NCI-H1092 (cell line): ENCODE measurements around the gene SDK1.
"Not testable (repeated sequence)": the region's sequence is repeated elsewhere in the genome, so short reads cannot be mapped to it uniquely, and the experiment has no call there.

ENCODE experiments used
- DNase-seq: peaks from one replicate; lab custom pipeline; 2025; lab: John Stamatoyannopoulos, UW

The SDK1 gene

GRCh38 chr7:4245866-4246470, 944.9 kb downstream of the SDK1 start:
- DNase-seq = no peak

GRCh38 chr7:4246536-4246935, 945.5 kb downstream of the SDK1 start:
- DNase-seq = no peak

- no peak for DNase-seq
These were observed 946.2 kb downstream of the SDK1 start for GRCh38 chr7:4247106-4247876.

- DNase-seq = no peak
These were observed 947.2 kb downstream of the SDK1 start for GRCh38 chr7:4248295-4248694.

- DNase-seq = no peak
These were observed 948.2 kb downstream of the SDK1 start for GRCh38 chr7:4249241-4249640.

- no peak for DNase-seq
These were observed 954.3 kb downstream of the SDK1 start for GRCh38 chr7:4255336-4255735.

GRCh38 chr7:4256286-4256685, 955.2 kb downstream of the SDK1 start:
- no peak for DNase-seq

- DNase-seq = no peak
These were observed 956.4 kb downstream of the SDK1 start for GRCh38 chr7:4257146-4258111.

GRCh38 chr7:4260116-4260515, 959.1 kb downstream of the SDK1 start:
- not testable (repeated sequence) for DNase-seq

GRCh38 chr7:4260867-4261600, 960.0 kb downstream of the SDK1 start:
- peak; percentile 35 for DNase-seq

GRCh38 chr7:4261601-4261960, 960.5 kb downstream of the SDK1 start:
- no peak for DNase-seq

GRCh38 chr7:4264206-4264605, 963.2 kb downstream of the SDK1 start:
- DNase-seq = not testable (repeated sequence)

GRCh38 chr7:4265066-4265465, 964.0 kb downstream of the SDK1 start:
- no peak for DNase-seq

- no peak for DNase-seq
These were observed 964.6 kb downstream of the SDK1 start for GRCh38 chr7:4265676-4266075.

GRCh38 chr7:4266270-4267040, 965.4 kb downstream of the SDK1 start:
- no peak for DNase-seq

GRCh38 chr7:4267341-4268039, 966.4 kb downstream of the SDK1 start:
- DNase-seq = no peak

- DNase-seq = no peak
These were observed 967.3 kb downstream of the SDK1 start for GRCh38 chr7:4268040-4268965.

- no peak for DNase-seq
These were observed 968.0 kb downstream of the SDK1 start for GRCh38 chr7:4269086-4269485.

- no peak for DNase-seq
These were observed 968.7 kb downstream of the SDK1 start for GRCh38 chr7:4269746-4270145.
